K562 (cell line): ENCODE data around the gene DYNLT4. TPM values are rescaled to one million over a fixed set of nuclear protein-coding genes. Genes with fewer than 3 reads are reported as not detected.

ENCODE experiments used
- ASH1L ChIP-seq: fragments of 450-650 bp; IDR thresholded peaks from 2 replicates; pipeline ENCODE4 v1.6.1; 2018; ENCODE audit warnings: borderline replicate concordance, mild to moderate bottlenecking, low read depth; ENCODE audit not compliant: partially characterized antibody
- CBX2 ChIP-seq: fragments of 200-600 bp; sonication (generic); IDR thresholded peaks from one replicate; pipeline ENCODE4 v1.6.1; 2012; ENCODE audit warnings: mild to moderate bottlenecking, low read length, inconsistent platforms; ENCODE audit not compliant: insufficient read depth, poor library complexity, severe bottlenecking
- CXXC5 ChIP-seq: fragments of 250-450 bp; sonication (Bioruptor Pico); IDR thresholded peaks from 2 replicates; pipeline ENCODE4 v1.8.0; 2022; ENCODE audit warnings: inconsistent platforms, mild to moderate bottlenecking, moderate library complexity
- EWSR1 ChIP-seq: fragments of 450-650 bp; IDR thresholded peaks from 2 replicates; pipeline ENCODE4 v1.6.1; 2018; ENCODE audit warnings: borderline replicate concordance, mild to moderate bottlenecking, low read depth, moderate library complexity; ENCODE audit not compliant: partially characterized antibody
- HDAC3 ChIP-seq: fragments of 450-650 bp; IDR thresholded peaks from 2 replicates; pipeline ENCODE4 v1.6.1; 2018; ENCODE audit warnings: borderline replicate concordance, mild to moderate bottlenecking, moderate library complexity; ENCODE audit not compliant: partially characterized antibody
- KDM1A ChIP-seq, 2 experiments: fragments of 450-650 bp; IDR thresholded peaks; 2 replicates each; pipeline ENCODE4 v1.6.1; 2016; ENCODE audit warnings: mild to moderate bottlenecking in 2 of 2
- KDM4B ChIP-seq, 2 experiments: fragments of 450-650 bp in 1 of 2; sonication (generic) in 1 of 2; IDR thresholded peaks; 2 replicates each; pipeline ENCODE4 v1.6.1; 2016 to 2017; ENCODE audit warnings: borderline replicate concordance in 2 of 2, antibody characterized with exemption in 1 of 2, low read depth in 1 of 2, mild to moderate bottlenecking in 1 of 2
- NFYB ChIP-seq: IDR thresholded peaks from 2 replicates; pipeline ENCODE4 v1.6.1; 2011; ENCODE audit warnings: mild to moderate bottlenecking, moderate library complexity; ENCODE audit not compliant: insufficient read length; ENCODE audit errors: extremely low read depth
- PCBP2 ChIP-seq: fragments of 200-400 bp; formaldehyde crosslinking; IDR thresholded peaks from 2 replicates; pipeline ENCODE4 v1.6.1; 2018; ENCODE audit warnings: low read length, low read depth, mild to moderate bottlenecking, moderate library complexity; ENCODE audit not compliant: poor library complexity, severe bottlenecking
- PRDM10 ChIP-seq: fragments of 450-650 bp; IDR thresholded peaks from 2 replicates; pipeline ENCODE4 v1.6.1; 2018; ENCODE audit not compliant: partially characterized antibody
- RBFOX2 ChIP-seq: fragments of 200-400 bp; formaldehyde crosslinking; IDR thresholded peaks from 2 replicates; pipeline ENCODE4 v1.6.1; 2017; ENCODE audit warnings: low read depth, mild to moderate bottlenecking, low read length, moderate library complexity
- TARDBP ChIP-seq: fragments of 450-650 bp; IDR thresholded peaks from 2 replicates; pipeline ENCODE4 v1.6.1; 2016
- ZNF274 ChIP-seq: IDR thresholded peaks from 2 replicates; pipeline ENCODE4 v1.6.1; 2011; ENCODE audit warnings: low read depth, mild to moderate bottlenecking, low read length, moderate library complexity, borderline replicate concordance
- ZNF445 ChIP-seq: fragments of 250-450 bp; sonication (Bioruptor Pico); IDR thresholded peaks from 2 replicates; pipeline ENCODE4 v1.4.0; 2020; ENCODE audit warnings: low read depth, mild to moderate bottlenecking, moderate library complexity
- polyA plus RNA-seq, 8 experiments: library from polyadenylated mRNA; depleted of rRNA in 4 of 8; stranded (reverse) in 5 of 8; unstranded in 3 of 8; fragments of >200 nt; fragmentation: Nextera tagmentation in 2 of 8; fragmentation: Illumina TruSeq in 1 of 8; extraction: Ambion mirVana in 2 of 8; extraction: Trizol in 1 of 8; gene quantifications; 2 replicates each; pipeline versions ENCODE4 v1.2.1 to v1.2.3, GENCODE V29; 2011 to 2014; ENCODE audit warnings: inconsistent platforms in 1 of 8, missing spikeins in 1 of 8
- total RNA-seq, 7 experiments: library from RNA; depleted of rRNA in 6 of 7; stranded (reverse); fragments of >200 nt in 6 of 7; fragmentation: Illumina TruSeq in 2 of 7; extraction: Trizol in 2 of 7; gene quantifications; 2 replicates each; pipeline versions ENCODE4 v1.2.1 to v1.2.3, GENCODE V29; 2011 to 2021; ENCODE audit warnings: low replicate concordance in 1 of 7
- TF ChIP-seq, protein P1 (sequence below): sonication (generic); formaldehyde crosslinking; IDR thresholded peaks from 2 replicates; pipeline ENCODE4 v1.8.1; 2023; ENCODE audit warnings: mild to moderate bottlenecking, missing genetic modification reagents
- TF ChIP-seq, protein P2 (sequence below): fragments of 250-450 bp; sonication (Bioruptor Pico); IDR thresholded peaks from 2 replicates; pipeline ENCODE4 v1.8.0; 2022; ENCODE audit warnings: moderate library complexity, mild to moderate bottlenecking, inconsistent platforms
- TF ChIP-seq, protein P3 (sequence below): fragments of 250-450 bp; sonication (Bioruptor Pico); IDR thresholded peaks from 2 replicates; pipeline ENCODE4 v1.4.0; 2020; ENCODE audit warnings: mild to moderate bottlenecking, moderate library complexity

DYNLT4 gene
- total and polyA plus RNA-seq, 9 of the 15 experiments (the other 6 are each of a cell fraction or from before 2014, with no cell fraction given), result 0.29 to 0.73 TPM; not detected in 7

GRCh38 chr1:44799770-44800584 is 7.2 kb downstream of the DYNLT4 start, which contains the start of gene PLK3 (continued):
- TF ChIP-seq, protein P1, sequence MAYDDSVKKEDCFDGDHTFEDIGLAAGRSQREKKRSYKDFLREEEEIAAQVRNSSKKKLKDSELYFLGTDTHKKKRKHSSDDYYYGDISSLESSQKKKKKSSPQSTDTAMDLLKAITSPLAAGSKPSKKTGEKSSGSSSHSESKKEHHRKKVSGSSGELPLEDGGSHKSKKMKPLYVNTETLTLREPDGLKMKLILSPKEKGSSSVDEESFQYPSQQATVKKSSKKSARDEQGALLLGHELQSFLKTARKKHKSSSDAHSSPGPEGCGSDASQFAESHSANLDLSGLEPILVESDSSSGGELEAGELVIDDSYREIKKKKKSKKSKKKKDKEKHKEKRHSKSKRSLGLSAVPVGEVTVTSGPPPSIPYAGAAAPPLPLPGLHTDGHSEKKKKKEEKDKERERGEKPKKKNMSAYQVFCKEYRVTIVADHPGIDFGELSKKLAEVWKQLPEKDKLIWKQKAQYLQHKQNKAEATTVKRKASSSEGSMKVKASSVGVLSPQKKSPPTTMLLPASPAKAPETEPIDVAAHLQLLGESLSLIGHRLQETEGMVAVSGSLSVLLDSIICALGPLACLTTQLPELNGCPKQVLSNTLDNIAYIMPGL (CRISPR knock-in tag), result no peak
- no peak; the same call in 1 of the 2 replicates for TF ChIP-seq ZNF274
- TF ChIP-seq ZNF445, result no peak
- peak; percentile 97 for TF ChIP-seq CXXC5 (CRISPR knock-in tag)
- TF ChIP-seq KDM4B (IDR thresholded peaks at IDR 0.05; ENCODE audit: borderline replicate concordance in 2 of 2, low read depth in 1 of 2), result peak in 1 of 2 experiments; percentile 68; a peak in 1 of 4 replicates
- peak; percentile 98 for TF ChIP-seq RBFOX2
- no peak for TF ChIP-seq PCBP2
- TF ChIP-seq NFYB, result no peak
- TF ChIP-seq EWSR1, result no peak
- TF ChIP-seq ASH1L, result no peak
- TF ChIP-seq CBX2, result no peak
- TF ChIP-seq PRDM10, result peak; percentile 88
- TF ChIP-seq TARDBP, result peak; percentile 90; the same call in 1 of the 2 replicates
- TF ChIP-seq, protein P2, sequence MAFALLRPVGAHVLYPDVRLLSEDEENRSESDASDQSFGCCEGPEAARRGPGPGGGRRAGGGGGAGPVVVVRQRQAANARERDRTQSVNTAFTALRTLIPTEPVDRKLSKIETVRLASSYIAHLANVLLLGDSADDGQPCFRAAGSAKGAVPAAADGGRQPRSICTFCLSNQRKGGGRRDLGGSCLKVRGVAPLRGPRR (CRISPR knock-in tag), result no peak
- no peak for TF ChIP-seq HDAC3
- TF ChIP-seq, protein P3, sequence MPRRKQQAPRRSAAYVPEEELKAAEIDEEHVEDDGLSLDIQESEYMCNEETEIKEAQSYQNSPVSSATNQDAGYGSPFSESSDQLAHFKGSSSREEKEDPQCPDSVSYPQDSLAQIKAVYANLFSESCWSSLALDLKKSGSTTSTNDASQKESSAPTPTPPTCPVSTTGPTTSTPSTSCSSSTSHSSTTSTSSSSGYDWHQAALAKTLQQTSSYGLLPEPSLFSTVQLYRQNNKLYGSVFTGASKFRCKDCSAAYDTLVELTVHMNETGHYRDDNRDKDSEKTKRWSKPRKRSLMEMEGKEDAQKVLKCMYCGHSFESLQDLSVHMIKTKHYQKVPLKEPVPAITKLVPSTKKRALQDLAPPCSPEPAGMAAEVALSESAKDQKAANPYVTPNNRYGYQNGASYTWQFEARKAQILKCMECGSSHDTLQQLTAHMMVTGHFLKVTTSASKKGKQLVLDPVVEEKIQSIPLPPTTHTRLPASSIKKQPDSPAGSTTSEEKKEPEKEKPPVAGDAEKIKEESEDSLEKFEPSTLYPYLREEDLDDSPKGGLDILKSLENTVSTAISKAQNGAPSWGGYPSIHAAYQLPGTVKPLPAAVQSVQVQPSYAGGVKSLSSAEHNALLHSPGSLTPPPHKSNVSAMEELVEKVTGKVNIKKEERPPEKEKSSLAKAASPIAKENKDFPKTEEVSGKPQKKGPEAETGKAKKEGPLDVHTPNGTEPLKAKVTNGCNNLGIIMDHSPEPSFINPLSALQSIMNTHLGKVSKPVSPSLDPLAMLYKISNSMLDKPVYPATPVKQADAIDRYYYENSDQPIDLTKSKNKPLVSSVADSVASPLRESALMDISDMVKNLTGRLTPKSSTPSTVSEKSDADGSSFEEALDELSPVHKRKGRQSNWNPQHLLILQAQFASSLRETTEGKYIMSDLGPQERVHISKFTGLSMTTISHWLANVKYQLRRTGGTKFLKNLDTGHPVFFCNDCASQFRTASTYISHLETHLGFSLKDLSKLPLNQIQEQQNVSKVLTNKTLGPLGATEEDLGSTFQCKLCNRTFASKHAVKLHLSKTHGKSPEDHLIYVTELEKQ (CRISPR knock-in tag), result no peak
- no peak; a peak in 1 of 4 replicates for TF ChIP-seq KDM1A (IDR thresholded peaks at IDR 0.05)
